Kidney (tissue), 14 donors: Measurements from ENCODE around the gene LPCAT3. TPM values are rescaled to one million over a fixed set of nuclear protein-coding genes. Genes with fewer than 3 reads are reported as not detected.
A peak's percentile ranks its signal among the peaks of the same experiment; 100 is the strongest.

ENCODE experiments used
- DNase-seq, 5 donors: peaks; one replicate each; pipeline ENCODE4 v3.0.0-alpha.2; 2013 to 2020
- FAIRE-seq: peaks from 2 replicates; lab custom pipeline; 2012; peaks lifted over from hg19 to GRCh38; lab: Jason Lieb, UNC
- H3K27ac ChIP-seq, 2 donors: one replicate each; pipeline ENCODE4 v1.7.0; 2013; ENCODE audit warnings: low read depth in 2 of 2, low read length in 2 of 2, inconsistent platforms in 1 of 2
- H3K27me3 ChIP-seq: one replicate; pipeline ENCODE4 v1.7.1; 2013; ENCODE audit warnings: low read length, inconsistent platforms; ENCODE audit not compliant: control insufficient read depth, insufficient read depth
- H3K36me3 ChIP-seq, 3 donors: one replicate each; pipeline versions ENCODE4 v1.7.0 to v1.7.1; 2013; ENCODE audit warnings: low read length in 3 of 3, control low read depth in 1 of 3, inconsistent platforms in 1 of 3; ENCODE audit not compliant: insufficient read depth in 3 of 3, control insufficient read depth in 2 of 3
- H3K4me1 ChIP-seq, 3 donors: one replicate each; pipeline versions ENCODE4 v1.7.0 to v1.7.1; 2013; ENCODE audit warnings: low read length in 3 of 3, inconsistent platforms in 1 of 3, low read depth in 1 of 3; ENCODE audit not compliant: control insufficient read depth in 2 of 3, insufficient read depth in 2 of 3
- H3K4me3 ChIP-seq, 3 donors: one replicate each; pipeline versions ENCODE4 v1.7.0 to v1.8.1; 2013; ENCODE audit warnings: low read length in 3 of 3, control low read depth in 1 of 3, inconsistent platforms in 1 of 3
- H3K9ac ChIP-seq, 3 donors: one replicate each; pipeline versions ENCODE4 v1.7.0 to v1.7.1; 2013; ENCODE audit warnings: low read length in 3 of 3, control low read depth in 1 of 3, inconsistent platforms in 1 of 3
- H3K9me3 ChIP-seq, 3 donors: one replicate each; pipeline versions ENCODE4 v1.7.0 to v1.7.1; 2013; ENCODE audit warnings: low read length in 3 of 3, control low read depth in 1 of 3, inconsistent platforms in 1 of 3; ENCODE audit not compliant: control insufficient read depth in 2 of 3, insufficient read depth in 1 of 3
- CTCF ChIP-seq: IDR thresholded peaks from 3 replicates; pipeline ENCODE4 v1.5.1; 2012; ENCODE audit warnings: mild to moderate bottlenecking, moderate library complexity, borderline replicate concordance; ENCODE audit not compliant: insufficient read depth; ENCODE audit errors: extremely low read depth
- intact Hi-C: fragments of 100-400 bp; cut with DNase I; formaldehyde crosslinking; loops from one replicate; pipeline ENCODE4 v1.11.1; 2022
- polyA plus RNA-seq: library from polyadenylated mRNA; stranded (reverse); fragments of 350-450 nt; fragmentation: Illumina TruSeq; extraction: RNeasy Lipid Tissue Mini Kit (QIAGEN cat#74804); gene quantifications from one replicate; pipeline ENCODE4 v1.2.3, GENCODE V29; 2014; ENCODE audit warnings: low read depth, low replicate concordance; ENCODE audit not compliant: insufficient read depth
- total RNA-seq: library from RNA; stranded (reverse); fragmentation: NEBNext Ultra II Directional; extraction: Animal tissue kit (Norgen Biotek cat#: 25700); gene quantifications from one replicate; pipeline ENCODE4 v1.2.1, GENCODE V29; 2021
- donor health status: control.
- donor health status: control.
- donor health status: control.
- donor health status: control.
- donor health status: control.
- donor health status: DM: yes; HTN: yes; CAD: no.
- donor health status: Normal renal cell carcinoma (clear cell type).

Gene LPCAT3
- total and polyA plus RNA-seq, 2 donors from 2014 or later, result 59.2 to 77.8 TPM

DNA sequence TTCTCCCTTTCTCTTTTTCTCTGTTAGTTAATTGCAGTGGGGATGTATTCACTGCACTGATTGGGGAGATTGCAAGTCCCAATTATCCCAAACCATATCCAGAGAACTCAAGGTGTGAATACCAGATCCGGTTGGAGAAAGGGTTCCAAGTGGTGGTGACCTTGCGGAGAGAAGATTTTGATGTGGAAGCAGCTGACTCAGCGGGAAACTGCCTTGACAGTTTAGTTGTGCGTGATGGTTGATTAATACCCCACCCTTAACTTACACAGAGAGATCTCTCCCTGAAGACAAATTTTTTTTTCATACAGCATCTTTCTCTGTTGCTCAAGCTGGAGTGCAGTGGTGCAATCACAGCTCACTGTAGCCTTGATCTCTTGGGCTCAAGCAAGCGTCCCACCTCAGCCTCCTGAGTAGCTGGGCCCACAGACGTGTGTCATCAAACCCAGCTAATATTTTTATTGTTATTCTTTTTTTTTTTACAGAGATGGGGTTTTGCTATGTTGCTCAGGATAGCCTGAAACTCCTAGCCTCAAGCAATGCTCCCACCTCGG is 46.9 kb upstream of the LPCAT3 start:
- no peaks in the 10 kb centered on the region for H3K27me3 ChIP-seq
- no peak overlapping the region for H3K9ac ChIP-seq
- FAIRE-seq (no peak), DNase-seq (no peak)
- peaks cover 0 to 2% (median 0%) of the 10 kb centered on the region in 3 donors for H3K36me3 ChIP-seq
- H3K9me3 ChIP-seq, result no peaks in the 10 kb centered on the region
- H3K4me1 ChIP-seq, result no peaks in the 10 kb centered on the region
- H3K27ac ChIP-seq, result no peak overlapping the region
- H3K4me3 ChIP-seq, result no peak overlapping the region
- intact Hi-C loops, result no loop called here
- TF ChIP-seq CTCF, result no peak

- peaks cover 0 to 2% (median 0%) of the 10 kb centered on the region in 3 donors for H3K36me3 ChIP-seq
- H3K9ac ChIP-seq, result no peak overlapping the region
- DNase-seq (no peak), FAIRE-seq (no peak)
- no peaks in the 10 kb centered on the region for H3K9me3 ChIP-seq
- H3K27ac ChIP-seq, result no peak overlapping the region
- intact Hi-C loops, result no loop called here
- no peaks in the 10 kb centered on the region for H3K4me1 ChIP-seq
- H3K4me3 ChIP-seq, result no peak overlapping the region
- H3K27me3 ChIP-seq, result no peaks in the 10 kb centered on the region
- TF ChIP-seq CTCF, result no peak
These were observed 46.2 kb upstream of the LPCAT3 start for GRCh38 chr12:7064516-7064915.

GRCh38 chr12:7061596-7061995 is 43.3 kb upstream of the LPCAT3 start:
- Histone ChIP-seq H3K4me1 (no peaks in the 10 kb centered on the region), H3K9me3 (no peaks in the 10 kb centered on the region), H3K4me3 (peak overlapping the region in 2 of 3 donors; percentile 46 to 49), H3K27me3 (no peaks in the 10 kb centered on the region), H3K9ac (no peak overlapping the region), H3K27ac (no peak overlapping the region), H3K36me3 (no peaks in the 10 kb centered on the region)
- FAIRE-seq, result no peak
- no peak for DNase-seq
- intact Hi-C loops, result no loop called here
- TF ChIP-seq CTCF, result no peak

GRCh38 chr12:7061138-7061537 is 42.9 kb upstream of the LPCAT3 start:
- peak overlapping the region in 2 of 3 donors; percentile 46 to 49 for H3K4me3 ChIP-seq

More at GRCh38 chr12:7061138-7061537, 42.9 kb upstream of the LPCAT3 start:
- FAIRE-seq, result no peak
- Histone ChIP-seq H3K9me3 (no peaks in the 10 kb centered on the region), H3K9ac (peak overlapping the region in 1 of 3 donors; percentile 38), H3K4me1 (no peaks in the 10 kb centered on the region), H3K27ac (peak overlapping the region; percentile 34 to 44), H3K27me3 (no peaks in the 10 kb centered on the region), H3K36me3 (no peaks in the 10 kb centered on the region)
- no peak for TF ChIP-seq CTCF
- intact Hi-C loops, result no loop called here
- peak in 1 of 5 donors; percentile 15 for DNase-seq
